NT2/D1 (cell line): ENCODE data around the gene NKX6-2.

Experiments
- DNase-seq: peaks from one replicate; pipeline ENCODE4 v3.0.0-alpha.2; 2011; ENCODE audit warnings: low read depth, low spot score
- H3K27me3 ChIP-seq: 2 replicates; pipeline ENCODE4 v1.6.0; 2011; ENCODE audit warnings: mild to moderate bottlenecking; ENCODE audit not compliant: insufficient read length, insufficient read depth
- H3K36me3 ChIP-seq: 2 replicates; pipeline ENCODE4 v1.6.1; 2011; ENCODE audit warnings: mild to moderate bottlenecking, low read length, mixed read lengths; ENCODE audit not compliant: insufficient read depth, insufficient read length
- H3K4me1 ChIP-seq: 2 replicates; pipeline ENCODE4 v1.5.1; 2011; ENCODE audit not compliant: insufficient read depth, insufficient read length
- H3K4me3 ChIP-seq: 2 replicates; pipeline ENCODE4 v1.5.1; 2011; ENCODE audit warnings: low read depth; ENCODE audit not compliant: insufficient read length
- H3K9ac ChIP-seq: 2 replicates; pipeline ENCODE4 v1.6.0; 2011; ENCODE audit warnings: low read depth; ENCODE audit not compliant: insufficient read length
- H3K9me3 ChIP-seq: 2 replicates; pipeline ENCODE4 v1.5.1; 2011; ENCODE audit warnings: mild to moderate bottlenecking, low read length; ENCODE audit not compliant: insufficient read depth
- SUZ12 ChIP-seq: IDR thresholded peaks from 2 replicates; pipeline ENCODE4 v1.6.1; 2011; ENCODE audit not compliant: insufficient read length, insufficient read depth; ENCODE audit errors: extremely low read depth
- YY1 ChIP-seq: IDR thresholded peaks from 2 replicates; pipeline ENCODE4 v1.6.1; 2011; ENCODE audit not compliant: insufficient read length, insufficient read depth
- ZNF274 ChIP-seq: IDR thresholded peaks from 2 replicates; pipeline ENCODE4 v1.6.1; 2011; ENCODE audit warnings: mild to moderate bottlenecking, low read depth, low read length

NKX6-2 gene

GRCh38 chr10:132756591-132756990 is 29.4 kb downstream of the NKX6-2 start:
- TF ChIP-seq YY1: no peak
- TF ChIP-seq SUZ12: no peak
- no peak for TF ChIP-seq ZNF274
- Histone ChIP-seq H3K27me3 (no peaks in the 10 kb centered on the region), H3K36me3 (peaks cover 5% of the 10 kb centered on the region), H3K4me1 (no peaks in the 10 kb centered on the region), H3K4me3 (no peak overlapping the region), H3K9ac (no peak overlapping the region), H3K9me3 (peaks cover 4% of the 10 kb centered on the region; the same call in 1 of the 2 replicates)
- DNase-seq: no peak

GRCh38 chr10:132755166-132755711 is 30.7 kb downstream of the NKX6-2 start:
- TF ChIP-seq ZNF274 (no peak), YY1 (no peak)
- no peak for DNase-seq
- no peaks in the 10 kb centered on the region for H3K4me1 ChIP-seq
- peaks cover 6% of the 10 kb centered on the region for H3K36me3 ChIP-seq
- H3K9me3 ChIP-seq: no peaks in the 10 kb centered on the region; the same call in 1 of the 2 replicates
- no peak overlapping the region for H3K9ac ChIP-seq
- no peak overlapping the region for H3K4me3 ChIP-seq
- H3K27me3 ChIP-seq: no peaks in the 10 kb centered on the region

- no peak for DNase-seq
- TF ChIP-seq YY1: no peak
- TF ChIP-seq SUZ12: no peak
- TF ChIP-seq ZNF274: no peak
- Histone ChIP-seq H3K9ac (no peak overlapping the region), H3K4me1 (peaks cover 4% of the 10 kb centered on the region), H3K9me3 (no peaks in the 10 kb centered on the region; the same call in 1 of the 2 replicates), H3K36me3 (peaks cover 9% of the 10 kb centered on the region), H3K4me3 (no peak overlapping the region), H3K27me3 (no peaks in the 10 kb centered on the region)
Measured at GRCh38 chr10:132754071-132754470, 31.9 kb downstream of the NKX6-2 start.

- DNase-seq: no peak
- Histone ChIP-seq H3K36me3 (peaks cover 9% of the 10 kb centered on the region), H3K27me3 (no peaks in the 10 kb centered on the region), H3K4me3 (no peak overlapping the region), H3K9me3 (no peaks in the 10 kb centered on the region; the same call in 1 of the 2 replicates), H3K4me1 (peaks cover 6% of the 10 kb centered on the region), H3K9ac (no peak overlapping the region)
- TF ChIP-seq SUZ12 (no peak), ZNF274 (no peak), YY1 (no peak)
Measured at GRCh38 chr10:132753596-132753995, 32.4 kb downstream of the NKX6-2 start.

- DNase-seq: no peak
- Histone ChIP-seq H3K9me3 (no peaks in the 10 kb centered on the region; the same call in 1 of the 2 replicates), H3K36me3 (peaks cover 9% of the 10 kb centered on the region), H3K9ac (no peak overlapping the region), H3K4me1 (peaks cover 8% of the 10 kb centered on the region), H3K4me3 (no peak overlapping the region), H3K27me3 (no peaks in the 10 kb centered on the region)
- no peak for TF ChIP-seq ZNF274
- TF ChIP-seq YY1: no peak
- no peak for TF ChIP-seq SUZ12
Measured at GRCh38 chr10:132752961-132753360, 33.0 kb downstream of the NKX6-2 start.

- DNase-seq: no peak
- Histone ChIP-seq H3K4me1 (peaks cover 8% of the 10 kb centered on the region), H3K27me3 (no peaks in the 10 kb centered on the region), H3K9me3 (no peaks in the 10 kb centered on the region; the same call in 1 of the 2 replicates), H3K9ac (no peak overlapping the region), H3K4me3 (no peak overlapping the region), H3K36me3 (peaks cover 9% of the 10 kb centered on the region)
- no peak for TF ChIP-seq SUZ12
- no peak for TF ChIP-seq ZNF274
- no peak for TF ChIP-seq YY1
Measured at GRCh38 chr10:132752378-132752777, 33.6 kb downstream of the NKX6-2 start.

GRCh38 chr10:132750936-132751335 is 35.0 kb downstream of the NKX6-2 start:
- H3K4me3 ChIP-seq: no peak overlapping the region
- DNase-seq: no peak
- no peaks in the 10 kb centered on the region; the same call in 1 of the 2 replicates for H3K9me3 ChIP-seq
- peaks cover 7% of the 10 kb centered on the region for H3K36me3 ChIP-seq
- no peak overlapping the region for H3K9ac ChIP-seq
- no peaks in the 10 kb centered on the region for H3K27me3 ChIP-seq
- H3K4me1 ChIP-seq: peaks cover 18% of the 10 kb centered on the region
- TF ChIP-seq SUZ12: no peak
- TF ChIP-seq ZNF274: no peak

GRCh38 chr10:132749371-132749795 is 36.6 kb downstream of the NKX6-2 start:
- no peak overlapping the region for H3K9ac ChIP-seq
- peaks cover 21% of the 10 kb centered on the region for H3K4me1 ChIP-seq
- no peak overlapping the region for H3K4me3 ChIP-seq
- TF ChIP-seq ZNF274 (no peak), SUZ12 (no peak), YY1 (no peak)
- H3K9me3 ChIP-seq: no peaks in the 10 kb centered on the region
- DNase-seq: no peak
- peaks cover 4% of the 10 kb centered on the region for H3K36me3 ChIP-seq
- no peaks in the 10 kb centered on the region for H3K27me3 ChIP-seq
